ENCODE measurements around the gene HSH2D. TPM values are rescaled to one million over a fixed set of nuclear protein-coding genes. Genes with fewer than 3 reads are reported as not detected.
A peak's percentile ranks its signal among the peaks of the same experiment; 100 is the strongest.

The HSH2D gene
- total and polyA plus RNA-seq, 10 of the 15 experiments (the other 5 are each of a cell fraction or from before 2014, with no cell fraction given) = 22.0 to 145 (median 89.3) TPM

DNA sequence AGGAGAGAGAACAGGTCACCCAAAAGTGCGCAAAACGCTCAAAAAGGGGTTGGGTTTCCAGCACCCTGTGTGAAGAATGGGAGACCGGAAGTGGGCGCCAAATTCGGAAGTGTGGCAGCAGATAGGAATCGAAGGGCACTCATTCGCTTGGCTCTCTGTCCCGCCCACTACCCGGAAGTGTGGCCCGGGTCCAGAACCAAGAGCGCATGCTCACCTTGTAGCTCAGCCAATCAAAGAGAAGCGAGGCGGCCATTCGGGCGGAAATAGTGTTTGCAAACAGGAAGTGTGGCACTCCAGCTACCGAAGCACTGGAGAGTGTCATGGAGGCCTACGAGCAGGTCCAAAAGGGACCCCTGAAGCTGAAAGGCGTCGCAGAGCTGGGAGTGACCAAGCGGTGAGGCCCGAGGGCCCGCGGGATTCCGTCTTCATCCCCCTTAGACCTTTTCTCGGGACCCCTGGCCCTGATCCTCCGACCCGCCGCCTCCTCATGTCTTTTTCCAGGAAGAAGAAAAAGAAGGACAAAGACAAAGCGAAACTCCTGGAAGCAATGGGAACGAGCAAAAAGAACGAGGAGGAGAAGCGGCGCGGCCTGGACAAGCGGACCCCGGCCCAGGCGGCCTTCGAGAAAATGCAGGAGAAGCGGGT lies 41.8 kb downstream of the HSH2D start, which contains the start of gene FAM32A (continued):
- TF ChIP-seq, protein P1, sequence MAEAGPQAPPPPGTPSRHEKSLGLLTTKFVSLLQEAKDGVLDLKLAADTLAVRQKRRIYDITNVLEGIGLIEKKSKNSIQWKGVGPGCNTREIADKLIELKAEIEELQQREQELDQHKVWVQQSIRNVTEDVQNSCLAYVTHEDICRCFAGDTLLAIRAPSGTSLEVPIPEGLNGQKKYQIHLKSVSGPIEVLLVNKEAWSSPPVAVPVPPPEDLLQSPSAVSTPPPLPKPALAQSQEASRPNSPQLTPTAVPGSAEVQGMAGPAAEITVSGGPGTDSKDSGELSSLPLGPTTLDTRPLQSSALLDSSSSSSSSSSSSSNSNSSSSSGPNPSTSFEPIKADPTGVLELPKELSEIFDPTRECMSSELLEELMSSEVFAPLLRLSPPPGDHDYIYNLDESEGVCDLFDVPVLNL (IDR thresholded peaks at IDR 0.05; ENCODE audit: low read depth, low read length) = no peak
- TF ChIP-seq ZBTB40 (IDR thresholded peaks at IDR 0.05; ENCODE audit: borderline replicate concordance) (peak; percentile 98), ZBTB33 (IDR thresholded peaks at IDR 0.05) (peak; percentile 88; the same call in 1 of the 2 replicates), KLF5 (IDR thresholded peaks at IDR 0.05; ENCODE audit: partially characterized antibody) (no peak), EP300 (IDR thresholded peaks at IDR 0.05; ENCODE audit: borderline replicate concordance in 1 of 2, control insufficient read depth in 1 of 2, low read depth in 2 of 2, low read length in 2 of 2) (no peak), NKRF (conservative IDR thresholded peaks at IDR 0.05) (peak; percentile 72), PAX5 (IDR thresholded peaks at IDR 0.05; ENCODE audit: borderline replicate concordance, low read depth, low read length) (no peak; the same call in 1 of the 2 replicates), KDM1A (IDR thresholded peaks at IDR 0.05; ENCODE audit: borderline replicate concordance) (no peak), STAT3 (IDR thresholded peaks at IDR 0.05; ENCODE audit: low read depth, low read length) (no peak), BCL3 (IDR thresholded peaks at IDR 0.05; ENCODE audit: borderline replicate concordance, insufficient read depth, low read depth, low read length, poor library complexity, severe bottlenecking) (no peak), MTA2 (IDR thresholded peaks at IDR 0.05; ENCODE audit: low read depth) (no peak), RELA (IDR thresholded peaks at IDR 0.05; ENCODE audit: borderline replicate concordance, partially characterized antibody) (peak; percentile 33), HDGF (IDR thresholded peaks at IDR 0.05) (peak; percentile 47; the same call in 1 of the 2 replicates)
- TF ChIP-seq, protein P2, sequence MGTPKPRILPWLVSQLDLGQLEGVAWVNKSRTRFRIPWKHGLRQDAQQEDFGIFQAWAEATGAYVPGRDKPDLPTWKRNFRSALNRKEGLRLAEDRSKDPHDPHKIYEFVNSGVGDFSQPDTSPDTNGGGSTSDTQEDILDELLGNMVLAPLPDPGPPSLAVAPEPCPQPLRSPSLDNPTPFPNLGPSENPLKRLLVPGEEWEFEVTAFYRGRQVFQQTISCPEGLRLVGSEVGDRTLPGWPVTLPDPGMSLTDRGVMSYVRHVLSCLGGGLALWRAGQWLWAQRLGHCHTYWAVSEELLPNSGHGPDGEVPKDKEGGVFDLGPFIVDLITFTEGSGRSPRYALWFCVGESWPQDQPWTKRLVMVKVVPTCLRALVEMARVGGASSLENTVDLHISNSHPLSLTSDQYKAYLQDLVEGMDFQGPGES (IDR thresholded peaks at IDR 0.05) = peak; percentile 59; the same call in 1 of the 2 replicates
- TF ChIP-seq, protein P3, sequence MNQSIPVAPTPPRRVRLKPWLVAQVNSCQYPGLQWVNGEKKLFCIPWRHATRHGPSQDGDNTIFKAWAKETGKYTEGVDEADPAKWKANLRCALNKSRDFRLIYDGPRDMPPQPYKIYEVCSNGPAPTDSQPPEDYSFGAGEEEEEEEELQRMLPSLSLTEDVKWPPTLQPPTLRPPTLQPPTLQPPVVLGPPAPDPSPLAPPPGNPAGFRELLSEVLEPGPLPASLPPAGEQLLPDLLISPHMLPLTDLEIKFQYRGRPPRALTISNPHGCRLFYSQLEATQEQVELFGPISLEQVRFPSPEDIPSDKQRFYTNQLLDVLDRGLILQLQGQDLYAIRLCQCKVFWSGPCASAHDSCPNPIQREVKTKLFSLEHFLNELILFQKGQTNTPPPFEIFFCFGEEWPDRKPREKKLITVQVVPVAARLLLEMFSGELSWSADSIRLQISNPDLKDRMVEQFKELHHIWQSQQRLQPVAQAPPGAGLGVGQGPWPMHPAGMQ (IDR thresholded peaks at IDR 0.05; ENCODE audit: borderline replicate concordance) = no peak
